22Rv1 (cell line): Measurements from ENCODE around the gene ABCF2.

Source experiments
- ZFX ChIP-seq: fragments of 450-650 bp; IDR thresholded peaks from 2 replicates; pipeline ENCODE4 v1.6.1; 2017; ENCODE audit warnings: antibody characterized with exemption, borderline replicate concordance
- TF ChIP-seq, protein P1 (sequence below): fragments of 450-650 bp; IDR thresholded peaks from 2 replicates; pipeline ENCODE4 v1.5.1; 2017; ENCODE audit warnings: mild to moderate bottlenecking

GRCh38 chr7:151166629-151167196 is 60.3 kb downstream of the ABCF2 start:
- TF ChIP-seq, protein P1, sequence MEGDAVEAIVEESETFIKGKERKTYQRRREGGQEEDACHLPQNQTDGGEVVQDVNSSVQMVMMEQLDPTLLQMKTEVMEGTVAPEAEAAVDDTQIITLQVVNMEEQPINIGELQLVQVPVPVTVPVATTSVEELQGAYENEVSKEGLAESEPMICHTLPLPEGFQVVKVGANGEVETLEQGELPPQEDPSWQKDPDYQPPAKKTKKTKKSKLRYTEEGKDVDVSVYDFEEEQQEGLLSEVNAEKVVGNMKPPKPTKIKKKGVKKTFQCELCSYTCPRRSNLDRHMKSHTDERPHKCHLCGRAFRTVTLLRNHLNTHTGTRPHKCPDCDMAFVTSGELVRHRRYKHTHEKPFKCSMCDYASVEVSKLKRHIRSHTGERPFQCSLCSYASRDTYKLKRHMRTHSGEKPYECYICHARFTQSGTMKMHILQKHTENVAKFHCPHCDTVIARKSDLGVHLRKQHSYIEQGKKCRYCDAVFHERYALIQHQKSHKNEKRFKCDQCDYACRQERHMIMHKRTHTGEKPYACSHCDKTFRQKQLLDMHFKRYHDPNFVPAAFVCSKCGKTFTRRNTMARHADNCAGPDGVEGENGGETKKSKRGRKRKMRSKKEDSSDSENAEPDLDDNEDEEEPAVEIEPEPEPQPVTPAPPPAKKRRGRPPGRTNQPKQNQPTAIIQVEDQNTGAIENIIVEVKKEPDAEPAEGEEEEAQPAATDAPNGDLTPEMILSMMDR: no peak
- no peak for TF ChIP-seq ZFX
